GM23248 (cell line): ENCODE measurements around the gene MSMP.

Experiments
- EZH2 ChIP-seq: fragments of 200-600 bp; sonication (generic); IDR thresholded peaks from 2 replicates; pipeline ENCODE4 v1.6.1; 2018; ENCODE audit warnings: antibody characterized with exemption, mild to moderate bottlenecking; ENCODE audit not compliant: insufficient read depth, poor library complexity, severe bottlenecking
- EZH2phosphoT487 ChIP-seq: fragments of 200-600 bp; sonication (generic); IDR thresholded peaks from 2 replicates; pipeline ENCODE4 v1.6.1; 2018; ENCODE audit warnings: antibody characterized with exemption, moderate library complexity, mild to moderate bottlenecking, low read depth; ENCODE audit not compliant: insufficient read depth

- TF ChIP-seq EZH2phosphoT487: no peak
- no peak for TF ChIP-seq EZH2
Observed at GRCh38 chr9:35776018-35776417, 21.9 kb upstream of the MSMP start.
